Frontal cortex (tissue), 4 donors: ENCODE results near the gene APP. TPM values are rescaled to one million over a fixed set of nuclear protein-coding genes. Genes with fewer than 3 reads are reported as not detected.

Experiments
- DNase-seq, 2 donors: peaks; one replicate each; pipeline ENCODE4 v3.0.0; 2012; ENCODE audit warnings: low spot score in 2 of 2
- FAIRE-seq: peaks from 2 replicates; lab custom pipeline; 2012; peaks lifted over from hg19 to GRCh38; lab: Jason Lieb, UNC
- total RNA-seq: library from RNA; depleted of rRNA; stranded (reverse); fragments of >200 nt; gene quantifications from one replicate; pipeline ENCODE4 v1.2.3, GENCODE V29; 2014
- donor health status: control.
- donor health status: control.
- donor health status: control.

Gene APP
- total RNA-seq, 1 donor from 2014 or later: 549 TPM

GRCh38 chr21:25963181-25963580, 207.4 kb downstream of the APP start:
- DNase-seq: no peak
- no peak for FAIRE-seq

- DNase-seq (no peak), FAIRE-seq (no peak)
Measured at GRCh38 chr21:25961042-25961441, 209.5 kb downstream of the APP start.

GRCh38 chr21:25960402-25960801, 210.2 kb downstream of the APP start:
- FAIRE-seq: no peak

GRCh38 chr21:25959799-25960198, 210.8 kb downstream of the APP start:
- DNase-seq (no peak), FAIRE-seq (no peak)

More at GRCh38 chr21:25960402-25960801, 210.2 kb downstream of the APP start:
- DNase-seq: no peak

- DNase-seq (no peak), FAIRE-seq (no peak)
Measured at GRCh38 chr21:25956993-25957714, 213.4 kb downstream of the APP start.

- DNase-seq (no peak), FAIRE-seq (no peak)
Measured at GRCh38 chr21:25955646-25956045, 214.9 kb downstream of the APP start.

GRCh38 chr21:25953659-25954058, 216.9 kb downstream of the APP start:
- FAIRE-seq: no peak
- DNase-seq: no peak

GRCh38 chr21:25953196-25953595, 217.4 kb downstream of the APP start:
- DNase-seq: no peak
- FAIRE-seq: no peak

GRCh38 chr21:25952306-25952705, 218.3 kb downstream of the APP start:
- DNase-seq: no peak
- FAIRE-seq: no peak

- no peak for DNase-seq
- FAIRE-seq: no peak
Measured at GRCh38 chr21:25949701-25950100, 220.9 kb downstream of the APP start.

GRCh38 chr21:25944672-25945213, 225.8 kb downstream of the APP start:
- FAIRE-seq (no peak), DNase-seq (no peak)

- no peak for DNase-seq
- FAIRE-seq: no peak
Measured at GRCh38 chr21:25944082-25944481, 226.5 kb downstream of the APP start.

- FAIRE-seq (no peak), DNase-seq (no peak)
Measured at GRCh38 chr21:25942135-25942534, 228.4 kb downstream of the APP start.

- FAIRE-seq (no peak), DNase-seq (no peak)
Measured at GRCh38 chr21:25939396-25939761, 231.2 kb downstream of the APP start.

- no peak for FAIRE-seq
- DNase-seq: no peak
Measured at GRCh38 chr21:25938658-25939395, 231.7 kb downstream of the APP start.

- FAIRE-seq: no peak
Measured at GRCh38 chr21:25936776-25937175, 233.8 kb downstream of the APP start.

GRCh38 chr21:25934771-25935224, 235.8 kb downstream of the APP start:
- no peak for FAIRE-seq
- DNase-seq: no peak

More at GRCh38 chr21:25936776-25937175, 233.8 kb downstream of the APP start:
- no peak for DNase-seq

GRCh38 chr21:25934130-25934529, 236.4 kb downstream of the APP start:
- no peak for FAIRE-seq
- DNase-seq: no peak

GRCh38 chr21:25931765-25932164, 238.8 kb downstream of the APP start:
- DNase-seq (no peak), FAIRE-seq (no peak)

GRCh38 chr21:25929856-25930520, 240.6 kb downstream of the APP start:
- FAIRE-seq (no peak), DNase-seq (no peak)
